Measurements from ENCODE around the gene ABCC6.
"Not testable (repeated sequence)": the region's sequence is repeated elsewhere in the genome, so short reads cannot be mapped to it uniquely, and the experiment has no call there.

- not testable (repeated sequence) for TF ChIP-seq HDGF (IDR thresholded peaks at IDR 0.05); TAF1 (IDR thresholded peaks at IDR 0.05; ENCODE audit: borderline replicate concordance, low read depth, low read length); ETV6 (conservative IDR thresholded peaks at IDR 0.05 in 1 of 2, IDR thresholded peaks at IDR 0.05 in 1 of 2; ENCODE audit: borderline replicate concordance in 1 of 2, low read depth in 1 of 2); POLR2AphosphoS5 (IDR thresholded peaks at IDR 0.05; ENCODE audit: low read length)
These were observed 26.5 kb upstream of the ABCC6 start for GRCh38 chr16:16249621-16250330.

Data from GM12878 (cell line).